ENCODE data around the gene RFX8. TPM values are rescaled to one million over a fixed set of nuclear protein-coding genes. Genes with fewer than 3 reads are reported as not detected.

Gene RFX8
- total and polyA plus RNA-seq, 10 of the 15 experiments (the other 5 are each of a cell fraction or from before 2014, with no cell fraction given) = 0.19 TPM; not detected in 9

DNA sequence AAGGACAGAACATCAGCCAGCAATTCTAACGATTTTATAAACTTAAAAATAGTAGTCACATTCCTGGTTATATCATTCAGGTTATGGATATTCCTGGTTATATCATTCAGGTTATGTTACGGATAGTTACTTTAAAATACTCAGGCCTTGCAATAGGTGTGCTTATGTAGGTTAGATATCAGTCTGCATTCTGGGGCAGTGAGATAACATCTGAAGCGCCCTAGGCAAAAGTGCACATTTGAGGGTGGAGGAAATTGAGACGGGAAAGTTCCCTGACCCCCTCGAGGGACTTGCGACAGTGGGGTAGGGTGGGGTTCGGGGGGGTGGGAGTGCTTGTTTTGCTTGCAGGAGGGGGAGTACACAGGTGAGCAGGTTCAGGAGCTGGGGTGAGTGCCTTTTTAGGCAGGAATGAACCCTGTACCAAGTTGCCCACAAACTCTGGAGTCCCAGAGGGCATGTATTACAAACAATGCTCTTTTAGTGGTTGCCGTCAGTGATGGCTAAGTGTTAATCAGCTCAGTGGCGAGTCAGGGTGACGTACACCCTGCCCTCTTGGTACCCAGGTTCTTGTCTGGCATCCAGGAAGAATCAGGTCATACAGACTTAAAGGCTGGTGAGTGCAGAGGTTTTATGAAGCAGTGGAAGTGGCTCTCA lies 119.4 kb downstream of the RFX8 start (continued):
- TF ChIP-seq, protein P1, sequence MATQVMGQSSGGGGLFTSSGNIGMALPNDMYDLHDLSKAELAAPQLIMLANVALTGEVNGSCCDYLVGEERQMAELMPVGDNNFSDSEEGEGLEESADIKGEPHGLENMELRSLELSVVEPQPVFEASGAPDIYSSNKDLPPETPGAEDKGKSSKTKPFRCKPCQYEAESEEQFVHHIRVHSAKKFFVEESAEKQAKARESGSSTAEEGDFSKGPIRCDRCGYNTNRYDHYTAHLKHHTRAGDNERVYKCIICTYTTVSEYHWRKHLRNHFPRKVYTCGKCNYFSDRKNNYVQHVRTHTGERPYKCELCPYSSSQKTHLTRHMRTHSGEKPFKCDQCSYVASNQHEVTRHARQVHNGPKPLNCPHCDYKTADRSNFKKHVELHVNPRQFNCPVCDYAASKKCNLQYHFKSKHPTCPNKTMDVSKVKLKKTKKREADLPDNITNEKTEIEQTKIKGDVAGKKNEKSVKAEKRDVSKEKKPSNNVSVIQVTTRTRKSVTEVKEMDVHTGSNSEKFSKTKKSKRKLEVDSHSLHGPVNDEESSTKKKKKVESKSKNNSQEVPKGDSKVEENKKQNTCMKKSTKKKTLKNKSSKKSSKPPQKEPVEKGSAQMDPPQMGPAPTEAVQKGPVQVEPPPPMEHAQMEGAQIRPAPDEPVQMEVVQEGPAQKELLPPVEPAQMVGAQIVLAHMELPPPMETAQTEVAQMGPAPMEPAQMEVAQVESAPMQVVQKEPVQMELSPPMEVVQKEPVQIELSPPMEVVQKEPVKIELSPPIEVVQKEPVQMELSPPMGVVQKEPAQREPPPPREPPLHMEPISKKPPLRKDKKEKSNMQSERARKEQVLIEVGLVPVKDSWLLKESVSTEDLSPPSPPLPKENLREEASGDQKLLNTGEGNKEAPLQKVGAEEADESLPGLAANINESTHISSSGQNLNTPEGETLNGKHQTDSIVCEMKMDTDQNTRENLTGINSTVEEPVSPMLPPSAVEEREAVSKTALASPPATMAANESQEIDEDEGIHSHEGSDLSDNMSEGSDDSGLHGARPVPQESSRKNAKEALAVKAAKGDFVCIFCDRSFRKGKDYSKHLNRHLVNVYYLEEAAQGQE (IDR thresholded peaks at IDR 0.05; ENCODE audit: low read depth, low read length) = no peak
- TF ChIP-seq NFYA (IDR thresholded peaks at IDR 0.05; ENCODE audit: borderline replicate concordance, low read depth, low read length) = no peak
- TF ChIP-seq MTA3 (IDR thresholded peaks at IDR 0.05; ENCODE audit: borderline replicate concordance, low read length) = no peak
- no peak for TF ChIP-seq ZNF207 (IDR thresholded peaks at IDR 0.05; ENCODE audit: borderline replicate concordance)
- no peak for TF ChIP-seq WRNIP1 (IDR thresholded peaks at IDR 0.05; ENCODE audit: borderline replicate concordance, low read depth, low read length)
- TF ChIP-seq RAD51 (IDR thresholded peaks at IDR 0.05) = no peak
- no peak for TF ChIP-seq SIX5 (IDR thresholded peaks at IDR 0.05; ENCODE audit: low read depth, low read length, severe bottlenecking)
- no peak for TF ChIP-seq BMI1 (IDR thresholded peaks at IDR 0.05; ENCODE audit: borderline replicate concordance)

All from GM12878 (cell line).